GM04504 (cell line): Measurements from ENCODE around the gene DNAJB4.

Experiments used
- DNase-seq: peaks from one replicate; pipeline ENCODE4 v3.0.0-alpha.2; 2012; ENCODE audit warnings: low read depth

DNAJB4 gene

GRCh38 chr1:78038071-78038470 lies 33.3 kb downstream of the DNAJB4 start:
- DNase-seq = no peak

- DNase-seq = no peak
These were observed 33.8 kb downstream of the DNAJB4 start for GRCh38 chr1:78038491-78038939.

GRCh38 chr1:78040484-78041089 lies 35.8 kb downstream of the DNAJB4 start:
- no peak for DNase-seq

- DNase-seq = no peak
These were observed 38.7 kb downstream of the DNAJB4 start for GRCh38 chr1:78043436-78043835.

GRCh38 chr1:78044796-78045562 lies 40.2 kb downstream of the DNAJB4 start:
- DNase-seq = no peak

- no peak for DNase-seq
These were observed 40.8 kb downstream of the DNAJB4 start for GRCh38 chr1:78045563-78045925.

GRCh38 chr1:78045926-78046778 lies 41.4 kb downstream of the DNAJB4 start, which contains the start of gene GIPC2:
GIPC2 (plus strand) TSS chr1:78045966; CDS start chr1:78046095, 129 bp downstream.
- no peak for DNase-seq

GRCh38 chr1:78047106-78047505 lies 42.4 kb downstream of the DNAJB4 start:
- DNase-seq = no peak

GRCh38 chr1:78047631-78048030 lies 42.9 kb downstream of the DNAJB4 start:
- DNase-seq = no peak

- DNase-seq = no peak
These were observed 43.7 kb downstream of the DNAJB4 start for GRCh38 chr1:78048446-78048845.

- DNase-seq = no peak
These were observed 44.7 kb downstream of the DNAJB4 start for GRCh38 chr1:78049396-78049795.

GRCh38 chr1:78051005-78051404 lies 46.3 kb downstream of the DNAJB4 start:
- DNase-seq = no peak

- no peak for DNase-seq
These were observed 48.1 kb downstream of the DNAJB4 start for GRCh38 chr1:78052685-78053405.

GRCh38 chr1:78053498-78053897 lies 48.8 kb downstream of the DNAJB4 start:
- DNase-seq = no peak

- no peak for DNase-seq
These were observed 49.8 kb downstream of the DNAJB4 start for GRCh38 chr1:78054559-78054958.

- no peak for DNase-seq
These were observed 50.2 kb downstream of the DNAJB4 start for GRCh38 chr1:78054972-78055371.

GRCh38 chr1:78055565-78056132 lies 50.9 kb downstream of the DNAJB4 start:
- DNase-seq = no peak

- no peak for DNase-seq
These were observed 53.9 kb downstream of the DNAJB4 start for GRCh38 chr1:78058670-78059069.

GRCh38 chr1:78060857-78061563 lies 56.3 kb downstream of the DNAJB4 start:
- DNase-seq = no peak

- DNase-seq = peak; percentile 68
These were observed 57.2 kb downstream of the DNAJB4 start for GRCh38 chr1:78061825-78062523.
